Measurements from ENCODE around the gene MID1. TPM values are rescaled to one million over a fixed set of nuclear protein-coding genes. Genes with fewer than 3 reads are reported as not detected.
A peak's percentile ranks its signal among the peaks of the same experiment; 100 is the strongest.

MID1 gene
- total RNA-seq, 1 experiment from 2014 or later: 32.4 TPM

GRCh38 chrX:10582945-10583344 lies 37.4 kb downstream of the MID1 start:
- intact Hi-C loops (cut with micrococcal nuclease; ENCODE audit: unreplicated experiment) (no loop called here), in situ Hi-C loops (cut with HindIII; ENCODE audit: low pct_unique_long_range_greater_than_20kb, low sequenced_read_pairs) (no loop called here)
- Histone ChIP-seq H3K27ac (ENCODE audit: low read length) (peak overlapping the region; percentile 87), H3K9me3 (ENCODE audit: control insufficient read depth, insufficient read depth, low read depth, low read length) (peaks cover 4% of the 10 kb centered on the region; the same call in 1 of the 2 replicates), H3K4me3 (ENCODE audit: low read depth in 2 of 2, low read length in 2 of 2) (no peak overlapping the region), H3K36me3 (ENCODE audit: control insufficient read depth, insufficient read depth, low read length) (no peaks in the 10 kb centered on the region), H3K27me3 (ENCODE audit: control insufficient read depth, insufficient read depth, low read length) (no peaks in the 10 kb centered on the region), H3K4me1 (ENCODE audit: control insufficient read depth, insufficient read depth, low read length) (peaks cover 11% of the 10 kb centered on the region)
- no TSS peak for BruUV-seq (replicated peaks)
- ATAC-seq: no peak
- ChIA-PET CTCF (no interaction called here), POLR2A (no interaction called here)
- no peak for DNase-seq (ENCODE audit: low read depth, low spot score)
- TF ChIP-seq SIN3A (IDR thresholded peaks at IDR 0.05; ENCODE audit: borderline replicate concordance, insufficient read depth, low read depth, low read length) (no peak), POLR2AphosphoS5 (IDR thresholded peaks at IDR 0.05; ENCODE audit: low read depth, low read length) (no peak), CTCF (IDR thresholded peaks at IDR 0.05) (no peak), TCF7L2 (IDR thresholded peaks at IDR 0.05; ENCODE audit: low read depth, low read length) (no peak)
- TF ChIP-seq, protein P1, sequence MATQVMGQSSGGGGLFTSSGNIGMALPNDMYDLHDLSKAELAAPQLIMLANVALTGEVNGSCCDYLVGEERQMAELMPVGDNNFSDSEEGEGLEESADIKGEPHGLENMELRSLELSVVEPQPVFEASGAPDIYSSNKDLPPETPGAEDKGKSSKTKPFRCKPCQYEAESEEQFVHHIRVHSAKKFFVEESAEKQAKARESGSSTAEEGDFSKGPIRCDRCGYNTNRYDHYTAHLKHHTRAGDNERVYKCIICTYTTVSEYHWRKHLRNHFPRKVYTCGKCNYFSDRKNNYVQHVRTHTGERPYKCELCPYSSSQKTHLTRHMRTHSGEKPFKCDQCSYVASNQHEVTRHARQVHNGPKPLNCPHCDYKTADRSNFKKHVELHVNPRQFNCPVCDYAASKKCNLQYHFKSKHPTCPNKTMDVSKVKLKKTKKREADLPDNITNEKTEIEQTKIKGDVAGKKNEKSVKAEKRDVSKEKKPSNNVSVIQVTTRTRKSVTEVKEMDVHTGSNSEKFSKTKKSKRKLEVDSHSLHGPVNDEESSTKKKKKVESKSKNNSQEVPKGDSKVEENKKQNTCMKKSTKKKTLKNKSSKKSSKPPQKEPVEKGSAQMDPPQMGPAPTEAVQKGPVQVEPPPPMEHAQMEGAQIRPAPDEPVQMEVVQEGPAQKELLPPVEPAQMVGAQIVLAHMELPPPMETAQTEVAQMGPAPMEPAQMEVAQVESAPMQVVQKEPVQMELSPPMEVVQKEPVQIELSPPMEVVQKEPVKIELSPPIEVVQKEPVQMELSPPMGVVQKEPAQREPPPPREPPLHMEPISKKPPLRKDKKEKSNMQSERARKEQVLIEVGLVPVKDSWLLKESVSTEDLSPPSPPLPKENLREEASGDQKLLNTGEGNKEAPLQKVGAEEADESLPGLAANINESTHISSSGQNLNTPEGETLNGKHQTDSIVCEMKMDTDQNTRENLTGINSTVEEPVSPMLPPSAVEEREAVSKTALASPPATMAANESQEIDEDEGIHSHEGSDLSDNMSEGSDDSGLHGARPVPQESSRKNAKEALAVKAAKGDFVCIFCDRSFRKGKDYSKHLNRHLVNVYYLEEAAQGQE (IDR thresholded peaks at IDR 0.05; ENCODE audit: insufficient read depth in 1 of 2, low read depth in 2 of 2, low read length in 1 of 2): no peak

DNA sequence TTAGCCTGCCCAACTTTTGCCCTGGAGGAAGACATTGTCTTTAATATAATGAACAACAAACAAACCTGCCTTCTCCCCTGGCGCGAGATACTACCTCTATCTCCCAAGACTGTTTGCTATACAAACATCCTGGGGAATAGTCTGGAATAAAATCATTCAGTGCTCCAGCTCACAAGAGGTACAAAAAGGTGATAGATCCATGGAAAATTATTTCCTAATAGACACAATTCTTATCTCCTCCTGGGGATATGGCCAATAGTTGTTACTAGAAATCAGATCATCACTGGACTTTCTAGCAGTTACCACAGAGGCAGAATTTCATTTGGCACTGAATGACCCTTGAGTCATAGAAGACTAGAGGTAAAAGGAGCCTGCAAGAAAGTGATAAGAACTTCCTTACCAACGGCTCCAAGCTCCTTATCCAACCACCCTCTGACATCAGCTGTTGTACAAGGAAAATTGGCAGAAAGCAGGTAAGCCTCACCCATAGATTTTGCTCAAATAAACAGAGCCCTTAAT lies 38.1 kb downstream of the MID1 start:
- CTCF ChIA-PET: no interaction called here
- intact Hi-C loops (cut with micrococcal nuclease; ENCODE audit: unreplicated experiment): no loop called here
- H3K27ac ChIP-seq (ENCODE audit: low read length): peak overlapping the region; percentile 87

More for the DNA sequence above, 38.1 kb downstream of the MID1 start:
- Histone ChIP-seq H3K27me3 (ENCODE audit: control insufficient read depth, insufficient read depth, low read length) (no peaks in the 10 kb centered on the region), H3K36me3 (ENCODE audit: control insufficient read depth, insufficient read depth, low read length) (no peaks in the 10 kb centered on the region), H3K9me3 (ENCODE audit: control insufficient read depth, insufficient read depth, low read depth, low read length) (peaks cover 4% of the 10 kb centered on the region; the same call in 1 of the 2 replicates), H3K4me3 (ENCODE audit: low read depth in 2 of 2, low read length in 2 of 2) (no peak overlapping the region), H3K4me1 (ENCODE audit: control insufficient read depth, insufficient read depth, low read length) (peaks cover 14% of the 10 kb centered on the region)
- DNase-seq (ENCODE audit: low read depth, low spot score): no peak
- in situ Hi-C loops (cut with HindIII; ENCODE audit: low pct_unique_long_range_greater_than_20kb, low sequenced_read_pairs): no loop called here
- POLR2A ChIA-PET: no interaction called here
- ATAC-seq: peak; percentile 88
- BruUV-seq (replicated peaks): no TSS peak
- TF ChIP-seq, protein P1 (IDR thresholded peaks at IDR 0.05; ENCODE audit: insufficient read depth in 1 of 2, low read depth in 2 of 2, low read length in 1 of 2): no peak
- TF ChIP-seq TCF7L2 (IDR thresholded peaks at IDR 0.05; ENCODE audit: low read depth, low read length) (peak; percentile 69; the same call in 1 of the 2 replicates), POLR2AphosphoS5 (IDR thresholded peaks at IDR 0.05; ENCODE audit: low read depth, low read length) (no peak)
